GM18519 (cell line): ENCODE data around the gene PRR20G.

ENCODE experiments used
- ATAC-seq: cut with Tn5 transposase; IDR thresholded peaks from one replicate; pipeline ENCODE4 v1.9.1; 2021; ENCODE audit warnings: mild to moderate bottlenecking, moderate library complexity; ENCODE audit not compliant: unreplicated experiment, low FRiP score

PRR20G gene

GRCh38 chr3:127264794-127265514 is 22.9 kb downstream of the PRR20G start:
- ATAC-seq = no peak

- ATAC-seq = no peak
These were observed 23.6 kb downstream of the PRR20G start for GRCh38 chr3:127264292-127264691.

GRCh38 chr3:127263586-127264231 is 24.1 kb downstream of the PRR20G start:
- ATAC-seq = no peak

GRCh38 chr3:127263037-127263436 is 24.8 kb downstream of the PRR20G start:
- no peak for ATAC-seq

GRCh38 chr3:127262533-127262932 is 25.3 kb downstream of the PRR20G start:
- ATAC-seq = no peak

- ATAC-seq = no peak
These were observed 25.9 kb downstream of the PRR20G start for GRCh38 chr3:127261925-127262324.

GRCh38 chr3:127260826-127261555 is 26.9 kb downstream of the PRR20G start:
- no peak for ATAC-seq

- no peak for ATAC-seq
These were observed 27.4 kb downstream of the PRR20G start for GRCh38 chr3:127260416-127260815.

- no peak for ATAC-seq
These were observed 28.0 kb downstream of the PRR20G start for GRCh38 chr3:127259882-127260281.

GRCh38 chr3:127258733-127259132 is 29.1 kb downstream of the PRR20G start:
- ATAC-seq = no peak

GRCh38 chr3:127257351-127257750 is 30.5 kb downstream of the PRR20G start:
- ATAC-seq = no peak

GRCh38 chr3:127256733-127257271 is 31.0 kb downstream of the PRR20G start:
- ATAC-seq = no peak

GRCh38 chr3:127256138-127256537 is 31.7 kb downstream of the PRR20G start:
- ATAC-seq = no peak

- no peak for ATAC-seq
These were observed 32.3 kb downstream of the PRR20G start for GRCh38 chr3:127255516-127255915.

GRCh38 chr3:127254730-127255129 is 33.1 kb downstream of the PRR20G start:
- ATAC-seq = no peak

GRCh38 chr3:127254033-127254644 is 33.7 kb downstream of the PRR20G start:
- no peak for ATAC-seq

- ATAC-seq = no peak
These were observed 34.4 kb downstream of the PRR20G start for GRCh38 chr3:127253491-127253890.

- ATAC-seq = no peak
These were observed 35.4 kb downstream of the PRR20G start for GRCh38 chr3:127252446-127252845.

- ATAC-seq = no peak
These were observed 37.8 kb downstream of the PRR20G start for GRCh38 chr3:127250032-127250431.

- ATAC-seq = no peak
These were observed 40.6 kb downstream of the PRR20G start for GRCh38 chr3:127247292-127247691.

- ATAC-seq = no peak
These were observed 49.2 kb downstream of the PRR20G start for GRCh38 chr3:127238602-127239001.
